Activated naive CD8-positive, alpha-beta T cell treated with anti-CD3 and anti-CD28 coated beads for 36 hours (primary cell): ENCODE results near the gene TDRD7. TPM values are rescaled to one million over a fixed set of nuclear protein-coding genes. Genes with fewer than 3 reads are reported as not detected.

Source experiments
- total RNA-seq, 2 experiments: library from RNA; stranded (reverse); gene quantifications; one replicate each; pipeline ENCODE4 v1.2.3, GENCODE V29; 2021

TDRD7 gene
- total RNA-seq, 2 experiments from 2014 or later = 4.1 to 4.5 TPM

Other genes with a start within 250 kb of the TDRD7 start
- gene CCDC180, start 104.4 kb upstream of the TDRD7 start, total RNA-seq = 1 to 10 TPM in 1 of 2 experiments, under 1 TPM in 1; 0.54 to 1.3 TPM
- gene TMOD1, start 89.6 kb downstream of the TDRD7 start, total RNA-seq = 1 to 10 TPM; 1.2 to 1.5 TPM
- 10 to 100 TPM; 15.3 to 17.4 TPM for gene TSTD2, start 221.3 kb downstream of the TDRD7 start, total RNA-seq
- gene NCBP1, start 221.7 kb downstream of the TDRD7 start, total RNA-seq = 10 to 100 TPM; 45.9 to 49.0 TPM